A549 treated with AZD9567 at 1 μM for 4 hours (cell line): ENCODE results near the gene LRRC19. TPM values are rescaled to one million over a fixed set of nuclear protein-coding genes. Genes with fewer than 3 reads are reported as not detected.

ENCODE experiments used
- total RNA-seq: library from RNA; stranded (reverse); fragments of 200-300 nt; extraction: Qiagen RNA extraction; gene quantifications from 5 replicates; pipeline ENCODE4 v1.2.3, GENCODE V29; 2022; ENCODE audit not compliant: insufficient read depth

Gene LRRC19
- not detected in 5 replicates for total RNA-seq

GRCh38 chr9:27005491-27005890 lies at the start of gene LRRC19:
Gene LRRC19 (minus strand): TSS chr9:27005672. CDS start chr9:26999694, 5,978 bp downstream.

GRCh38 chr9:26955921-26956859 lies 49.3 kb downstream of the LRRC19 start, which contains the start of gene IFT74:
Gene IFT74 (plus strand): TSS chr9:26956412. CDS start chr9:26961968, 5,556 bp downstream.

GRCh38 chr9:26946753-26947727 lies 58.4 kb downstream of the LRRC19 start, which contains the start of gene PLAA:
Gene PLAA (minus strand): TSS chr9:26947242. CDS start chr9:26947045, 197 bp downstream.

Other genes with a start within 250 kb of the LRRC19 start
- 17.5 to 28.8 TPM (median 20.3 TPM) in 5 replicates for gene CAAP1, start 112.9 kb downstream of the LRRC19 start, total RNA-seq
- 29.9 to 39.2 TPM (median 31.3 TPM) in 5 replicates for gene PLAA, start 58.4 kb downstream of the LRRC19 start, total RNA-seq
- 9.9 to 13.9 TPM (median 12.6 TPM) in 5 replicates for gene IFT74, start 49.3 kb downstream of the LRRC19 start, total RNA-seq
- gene TEK, start 103.6 kb upstream of the LRRC19 start, total RNA-seq = 0.05 to 0.08 TPM (median 0.06 TPM) in 4 of 5 replicates, not detected in the other